HS-5 (cell line): ENCODE measurements around the gene ALOX5AP.

Source experiments
- DNase-seq: peaks from one replicate; pipeline ENCODE4 v3.0.0-alpha.2; 2012; ENCODE audit warnings: low read depth

Gene ALOX5AP

GRCh38 chr13:30796631-30797601 is 61.6 kb downstream of the ALOX5AP start:
- DNase-seq, result no peak

DNA sequence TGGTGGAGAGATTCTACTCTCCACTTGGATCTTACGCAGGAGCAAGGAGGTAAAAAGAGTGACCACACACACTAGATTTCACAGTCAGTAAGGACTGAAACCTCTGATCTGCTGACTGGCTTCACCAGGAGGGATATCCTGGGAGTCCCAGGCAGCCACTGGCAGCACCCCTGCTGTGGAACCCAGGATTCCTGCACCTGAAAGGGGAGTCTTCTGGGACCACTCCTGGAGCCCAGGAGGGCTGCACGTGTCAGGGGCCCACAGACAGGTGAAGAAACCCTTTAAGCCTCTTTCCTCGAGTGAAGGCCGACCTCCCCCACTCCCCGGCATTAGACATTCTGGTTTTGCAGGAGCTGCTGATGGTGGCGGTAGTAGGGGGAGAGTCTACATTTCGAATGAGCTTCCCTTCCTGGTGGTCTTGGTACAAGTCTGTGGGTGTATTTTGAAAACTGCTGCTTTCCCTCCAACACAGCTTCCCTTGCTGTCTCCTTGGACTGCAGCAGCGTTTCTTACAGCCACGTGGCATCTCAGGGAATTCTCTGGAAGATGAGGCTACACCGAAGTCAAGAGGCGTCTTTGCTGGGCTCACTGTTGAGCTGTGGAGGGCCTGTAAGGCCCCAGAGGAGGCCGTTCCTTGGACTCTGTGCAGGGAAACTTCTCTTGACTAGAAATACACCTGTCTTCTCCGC is 62.6 kb downstream of the ALOX5AP start:
- no peak for DNase-seq

DNA sequence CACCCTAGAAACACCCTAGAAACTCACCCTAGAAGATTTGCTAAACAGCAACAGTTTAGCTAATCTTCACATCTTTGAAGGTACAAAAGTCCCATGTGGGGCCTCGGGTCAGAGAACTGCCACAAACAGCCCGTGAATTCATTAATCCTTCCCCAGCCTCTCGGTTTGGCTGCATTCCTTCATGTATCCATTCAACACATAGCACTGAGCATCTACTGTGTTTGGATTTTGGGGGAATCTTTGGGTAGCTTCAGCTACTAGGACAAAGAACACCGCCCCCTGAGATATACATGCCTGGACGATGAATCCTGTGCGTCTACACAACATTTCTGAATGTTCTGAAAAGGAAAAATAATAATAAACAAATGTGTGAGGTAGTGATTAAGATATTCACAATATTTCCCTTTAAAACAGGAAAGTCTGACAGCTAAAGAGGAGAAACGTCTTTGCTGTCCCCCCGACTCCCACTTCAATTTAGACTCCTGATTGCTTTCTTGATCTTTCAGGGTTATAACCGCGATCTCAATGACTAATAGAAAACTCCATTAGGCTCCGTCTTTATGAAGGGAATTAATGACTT is 63.5 kb downstream of the ALOX5AP start:
- no peak for DNase-seq

DNA sequence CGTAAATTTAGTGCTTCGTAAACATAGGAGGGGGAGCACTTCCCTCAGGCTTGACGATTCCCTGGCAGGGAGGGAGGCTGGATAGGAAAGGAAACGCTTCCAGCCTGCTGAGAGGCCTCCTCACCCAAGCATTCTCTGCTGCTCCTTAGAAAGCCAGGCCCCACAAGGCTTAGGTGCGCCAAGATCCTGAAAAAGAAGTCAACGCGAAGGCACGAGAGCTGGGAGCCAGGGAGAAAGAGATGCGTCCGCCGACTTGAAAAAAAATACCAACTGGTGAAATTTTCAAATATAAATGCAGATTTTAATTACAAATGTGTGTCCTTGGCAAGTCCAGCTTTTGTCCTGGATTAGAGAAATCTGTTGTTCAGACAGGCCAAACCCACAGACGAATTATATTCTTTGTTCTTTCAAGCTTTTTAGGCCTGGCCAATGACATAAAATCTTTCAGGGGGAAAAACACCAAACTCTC is 64.0 kb downstream of the ALOX5AP start:
- no peak for DNase-seq

- no peak for DNase-seq
These were observed 64.8 kb downstream of the ALOX5AP start for GRCh38 chr13:30800107-30800506.

- no peak for DNase-seq
These were observed 67.2 kb downstream of the ALOX5AP start for GRCh38 chr13:30802501-30802900.

- DNase-seq, result peak; percentile 26
These were observed 67.7 kb downstream of the ALOX5AP start for GRCh38 chr13:30802953-30803478.

DNA sequence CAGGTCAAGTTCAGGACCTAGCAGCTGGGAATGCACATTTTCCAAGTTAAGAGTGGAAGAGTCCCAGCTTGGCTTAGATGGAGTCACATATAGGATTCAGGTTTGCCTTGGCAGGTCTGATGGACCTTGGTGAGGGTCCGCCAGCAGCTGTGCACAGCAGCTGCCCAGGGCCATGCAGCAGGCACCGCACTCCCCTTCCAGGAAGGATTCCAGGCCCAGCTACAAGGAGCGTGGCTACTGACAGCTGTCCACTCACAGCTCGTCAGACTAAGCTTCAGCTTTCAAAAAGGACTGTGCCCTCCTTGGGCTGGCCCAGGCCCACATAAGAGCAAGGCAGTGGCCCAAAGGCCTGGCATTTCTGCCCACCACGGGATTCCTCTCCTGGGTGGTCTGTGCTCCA is 68.4 kb downstream of the ALOX5AP start:
- DNase-seq, result no peak

DNA sequence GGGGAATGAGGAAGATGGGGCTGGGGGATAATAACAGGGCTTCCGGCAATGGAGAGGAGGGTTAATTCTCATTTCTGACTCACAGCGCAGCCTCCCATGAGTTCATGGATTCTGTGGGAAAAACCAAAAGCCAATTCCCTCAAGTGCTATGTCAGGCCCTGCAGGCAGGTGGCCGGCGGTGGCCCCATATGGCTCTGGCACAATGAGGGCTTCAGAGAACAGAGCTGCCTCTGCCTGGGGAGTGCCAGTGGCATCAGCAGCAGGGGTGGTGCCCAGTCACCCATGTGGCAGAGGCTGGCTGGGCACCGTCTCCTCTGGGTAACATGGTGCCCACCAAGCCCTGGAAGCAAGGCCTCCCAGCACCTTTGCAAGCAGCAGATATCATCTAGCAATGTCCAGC is 69.1 kb downstream of the ALOX5AP start:
- no peak for DNase-seq

GRCh38 chr13:30805132-30805537 is 69.8 kb downstream of the ALOX5AP start:
- no peak for DNase-seq

GRCh38 chr13:30805603-30806011 is 70.3 kb downstream of the ALOX5AP start:
- DNase-seq, result no peak

DNA sequence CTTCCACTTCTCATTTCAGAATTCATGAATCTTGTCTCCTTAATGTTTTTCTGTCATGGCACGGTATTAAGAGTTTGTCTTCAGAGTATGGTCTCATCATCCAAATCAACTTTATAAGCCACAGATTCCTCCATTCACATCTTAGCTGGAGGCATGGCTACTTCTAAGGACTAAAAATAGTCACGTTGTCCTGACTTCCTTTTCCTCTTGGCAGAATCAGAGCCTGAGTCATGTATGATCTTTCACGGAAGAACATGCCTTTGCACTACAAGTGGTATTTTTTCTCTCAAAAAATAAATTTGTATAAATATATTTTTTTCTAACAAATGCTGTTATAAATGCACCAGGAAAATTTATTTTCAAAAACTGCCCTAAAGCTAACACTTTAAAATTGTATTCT is 71.4 kb downstream of the ALOX5AP start:
- DNase-seq, result no peak

DNA sequence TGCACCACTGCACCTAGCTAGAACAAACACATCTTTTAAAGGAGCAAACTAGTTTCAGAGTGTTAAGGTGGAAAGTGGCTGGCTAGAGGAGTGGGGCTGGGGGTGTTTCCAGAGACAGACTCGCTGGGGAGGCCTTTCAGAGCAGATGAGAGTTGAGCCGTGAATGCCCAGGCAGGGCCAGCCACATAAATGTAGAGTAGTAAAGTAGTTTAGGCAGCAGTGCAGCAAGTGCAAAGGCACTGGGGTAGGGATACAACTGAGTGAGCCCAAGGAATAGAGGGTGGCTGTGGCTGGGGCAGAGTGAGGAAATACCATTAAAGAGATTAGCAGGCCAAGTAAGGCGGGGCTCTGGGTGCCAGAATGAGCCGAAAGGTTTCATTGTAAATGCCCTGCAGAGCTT is 72.0 kb downstream of the ALOX5AP start:
- no peak for DNase-seq

GRCh38 chr13:30808600-30808999 is 73.3 kb downstream of the ALOX5AP start:
- DNase-seq, result no peak

GRCh38 chr13:30809787-30810186 is 74.4 kb downstream of the ALOX5AP start:
- DNase-seq, result no peak

DNA sequence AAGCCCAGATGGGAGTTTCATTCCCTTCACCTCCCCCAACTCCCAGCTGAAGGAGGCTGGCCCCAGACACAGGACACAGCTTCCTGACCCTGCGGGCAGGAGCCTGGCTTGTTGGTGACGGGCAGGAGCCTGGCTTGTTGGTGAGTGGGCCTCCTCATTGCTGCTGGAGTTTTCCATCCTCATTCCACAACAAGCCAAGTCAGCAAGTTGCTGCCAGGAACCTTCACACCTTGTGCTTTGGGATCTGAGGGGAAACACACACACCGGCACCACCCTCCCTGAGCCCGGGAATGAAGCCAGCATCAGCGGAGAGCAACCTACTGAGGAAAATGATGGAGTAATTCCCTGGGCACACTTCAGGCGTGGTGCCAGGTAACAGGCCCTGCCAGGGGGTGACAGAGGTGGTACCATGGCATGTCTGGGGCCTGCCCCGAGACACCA is 74.9 kb downstream of the ALOX5AP start:
- no peak for DNase-seq

GRCh38 chr13:30810801-30811200 is 75.5 kb downstream of the ALOX5AP start:
- DNase-seq, result no peak
